Mesendoderm (in vitro differentiated cells): ENCODE results near the gene DNAJC8.

ENCODE experiments used
- DNase-seq: peaks from one replicate; pipeline ENCODE4 v3.0.0; 2013
- H2AK5ac ChIP-seq: 2 replicates; pipeline ENCODE4 v1.6.1; 2013; ENCODE audit warnings: low read length, inconsistent platforms
- H2BK120ac ChIP-seq: 2 replicates; pipeline ENCODE4 v1.6.1; 2013; ENCODE audit warnings: low read depth, mild to moderate bottlenecking, low read length, moderate library complexity, mixed read lengths
- H2BK15ac ChIP-seq: replicated peaks from 2 replicates; pipeline ENCODE4 v1.6.1; 2013; ENCODE audit warnings: low read depth, mild to moderate bottlenecking, moderate library complexity
- H2BK5ac ChIP-seq: 2 replicates; pipeline ENCODE4 v1.6.1; 2013; ENCODE audit warnings: low read length, inconsistent platforms
- H3K18ac ChIP-seq: 2 replicates; pipeline ENCODE4 v1.6.1; 2013; ENCODE audit warnings: mild to moderate bottlenecking, low read length, mixed read lengths
- H3K23ac ChIP-seq: one replicate; pipeline ENCODE4 v1.6.1; 2013; ENCODE audit warnings: low read length
- H3K27ac ChIP-seq: 2 replicates; pipeline ENCODE4 v1.5.1; 2013; ENCODE audit warnings: low read depth, mild to moderate bottlenecking, inconsistent platforms, low read length, moderate library complexity
- H3K27me3 ChIP-seq: 2 replicates; pipeline ENCODE4 v1.6.1; 2013; ENCODE audit warnings: low read length, control low read depth, mild to moderate bottlenecking, inconsistent platforms; ENCODE audit not compliant: insufficient read depth, poor library complexity
- H3K36me3 ChIP-seq: 2 replicates; pipeline ENCODE4 v1.6.1; 2013; ENCODE audit warnings: low read length, inconsistent platforms; ENCODE audit not compliant: control insufficient read depth, insufficient read depth
- H3K4ac ChIP-seq: one replicate; pipeline ENCODE4 v1.6.1; 2013; ENCODE audit warnings: low read depth, mild to moderate bottlenecking, low read length, moderate library complexity
- H3K4me1 ChIP-seq: 2 replicates; pipeline ENCODE4 v1.6.1; 2013; ENCODE audit warnings: low read depth, low read length, inconsistent platforms; ENCODE audit not compliant: control insufficient read depth
- H3K4me2 ChIP-seq: 2 replicates; pipeline ENCODE4 v1.6.1; 2013; ENCODE audit warnings: low read length
- H3K4me3 ChIP-seq: 2 replicates; pipeline ENCODE4 v1.5.1; 2013; ENCODE audit warnings: mild to moderate bottlenecking, low read length
- H3K56ac ChIP-seq: one replicate; pipeline ENCODE4 v1.6.1; 2013; ENCODE audit warnings: low read length
- H3K79me1 ChIP-seq: 2 replicates; pipeline ENCODE4 v1.6.1; 2013; ENCODE audit warnings: low read length, inconsistent platforms
- H3K79me2 ChIP-seq: 2 replicates; pipeline ENCODE4 v1.6.1; 2013; ENCODE audit warnings: mild to moderate bottlenecking, low read length; ENCODE audit not compliant: control insufficient read depth, insufficient read depth
- H3K9ac ChIP-seq: 2 replicates; pipeline ENCODE4 v1.6.1; 2013; ENCODE audit warnings: low read length, inconsistent platforms
- H4K5ac ChIP-seq: one replicate; pipeline ENCODE4 v1.6.1; 2013; ENCODE audit warnings: low read length
- H4K8ac ChIP-seq: one replicate; pipeline ENCODE4 v1.6.1; 2013; ENCODE audit warnings: low read depth, mild to moderate bottlenecking, control low read depth, low read length, moderate library complexity
- WGBS: extraction: QIAGEN DNeasy Blood & Tissue Kit; methylation state at CpG from one replicate; pipeline ENCODE4 v1.1.7; 2013; ENCODE audit warnings: low lambda C conversion rate, missing lambda C conversion rate; ENCODE audit not compliant: insufficient coverage; ENCODE audit errors: extremely low coverage; 5-methylcytosine and 5-hydroxymethylcytosine counted together

Gene DNAJC8

DNA sequence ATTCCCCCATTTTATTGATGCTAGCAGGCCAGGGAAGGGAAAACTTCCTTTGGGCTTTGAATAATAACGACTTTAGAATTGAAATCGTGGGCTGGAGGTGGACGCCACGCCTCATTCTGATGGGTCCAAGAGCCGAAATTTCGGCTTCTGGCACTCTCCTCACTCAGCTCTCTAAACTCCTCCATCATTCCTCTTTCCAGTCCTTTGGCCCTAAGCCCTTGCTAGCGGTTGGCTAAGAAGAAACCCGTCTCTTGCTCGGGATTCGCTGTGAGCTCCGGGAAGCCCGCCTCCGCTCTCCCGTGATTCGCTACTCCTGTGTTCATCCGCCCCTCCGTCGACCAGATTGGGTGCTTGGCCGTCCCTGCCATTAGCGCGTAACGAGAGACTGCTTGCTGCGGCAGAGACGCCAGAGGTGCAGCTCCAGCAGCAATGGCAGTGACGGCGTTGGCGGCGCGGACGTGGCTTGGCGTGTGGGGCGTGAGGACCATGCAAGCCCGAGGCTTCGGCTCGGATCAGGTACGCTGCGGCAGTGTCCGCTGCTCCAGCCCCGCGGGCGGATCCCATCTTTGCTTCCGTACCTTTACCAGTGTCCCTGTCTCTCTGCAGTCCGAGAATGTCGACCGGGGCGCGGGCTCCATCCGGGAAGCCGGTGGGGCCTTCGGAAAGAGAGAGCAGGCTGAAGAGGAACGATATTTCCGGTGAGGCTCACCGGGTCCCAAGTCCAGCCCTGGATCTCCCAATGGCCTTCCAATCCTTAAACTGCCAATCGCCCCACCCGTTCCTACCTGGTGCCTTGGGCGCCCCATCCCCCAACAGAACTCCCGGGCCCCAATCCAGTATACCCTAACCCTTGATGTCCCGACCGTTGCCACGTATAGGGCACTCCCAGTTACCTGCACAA lies 3.2 kb upstream of the DNAJC8 start, which contains the start of gene ATP5IF1:
Gene ATP5IF1, plus strand, starts transcription at position 370 of the 901 bp plus-strand sequence. Its CDS starts 60 bp downstream, at position 430.
- Histone ChIP-seq H3K23ac (peak within 1 kb of the TSS; percentile 83), H3K79me2 (peaks cover 23% of the 10 kb centered on the region), H3K27ac (no peak within 1 kb of the TSS), H3K56ac (peak within 1 kb of the TSS; percentile 99), H2BK120ac (no peak within 1 kb of the TSS), H3K36me3 (no peaks in the 10 kb centered on the region), H3K4ac (peak within 1 kb of the TSS; percentile 62), H3K4me1 (peaks cover 4% of the 10 kb centered on the region), H2BK15ac (no peak within 1 kb of the TSS), H4K8ac (no peak within 1 kb of the TSS), H2AK5ac (peak within 1 kb of the TSS; percentile 2), H3K9ac (peak within 1 kb of the TSS; percentile 97), H3K4me2 (peak within 1 kb of the TSS; percentile 79), H2BK5ac (peak within 1 kb of the TSS; percentile 88), H3K18ac (no peak within 1 kb of the TSS), H4K5ac (peak within 1 kb of the TSS; percentile 87), H3K27me3 (no peaks in the 10 kb centered on the region), H3K79me1 (peaks cover 16% of the 10 kb centered on the region), H3K4me3 (peak within 1 kb of the TSS; percentile 91)
- peak; percentile 99 for DNase-seq
- no CpG with 5 or more reads among the region's 60 CpGs for WGBS

DNA sequence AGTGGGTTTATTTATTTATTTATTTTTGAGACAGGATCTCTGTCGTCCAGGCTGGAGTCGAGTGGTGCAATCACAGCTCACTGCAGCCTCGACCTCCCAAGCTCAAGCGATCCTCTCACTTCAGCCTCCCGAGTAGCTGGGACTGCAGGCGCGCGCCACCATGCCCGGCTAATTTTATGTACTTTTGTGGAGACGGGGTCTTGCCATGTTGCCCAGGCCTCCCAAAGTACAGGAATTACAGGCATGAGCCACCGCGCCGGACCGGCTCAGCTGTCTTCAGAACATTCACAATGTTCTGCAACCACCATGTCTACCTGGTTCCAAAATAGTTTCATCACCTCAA lies 406 bp upstream of the DNAJC8 start:
- Histone ChIP-seq H3K4me1 (peaks cover 4% of the 10 kb centered on the region), H2BK15ac (no peak overlapping the region), H3K18ac (no peak overlapping the region), H3K27me3 (no peaks in the 10 kb centered on the region), H4K5ac (no peak overlapping the region), H3K56ac (no peak overlapping the region), H3K4ac (no peak overlapping the region), H2BK5ac (no peak overlapping the region), H3K27ac (no peak overlapping the region), H3K23ac (no peak overlapping the region), H4K8ac (no peak overlapping the region), H3K4me2 (no peak overlapping the region), H3K4me3 (no peak overlapping the region), H3K79me2 (peaks cover 29% of the 10 kb centered on the region), H3K9ac (no peak overlapping the region), H2BK120ac (no peak overlapping the region), H3K36me3 (no peaks in the 10 kb centered on the region), H3K79me1 (peaks cover 20% of the 10 kb centered on the region), H2AK5ac (no peak overlapping the region)
- DNase-seq, result no peak
- no CpG with 5 or more reads among the region's 14 CpGs for WGBS

- no peak overlapping the region for H4K5ac ChIP-seq
- no peak overlapping the region for H2BK5ac ChIP-seq
- no peak overlapping the region for H3K23ac ChIP-seq
- peak; percentile 5 for DNase-seq
- H3K79me1 ChIP-seq, result peaks cover 11% of the 10 kb centered on the region
- H3K18ac ChIP-seq, result no peak overlapping the region
- H2BK120ac ChIP-seq, result no peak overlapping the region
- no peak overlapping the region for H3K4me3 ChIP-seq
- peaks cover 18% of the 10 kb centered on the region for H3K79me2 ChIP-seq
- no peaks in the 10 kb centered on the region for H3K4me1 ChIP-seq
- no peak overlapping the region for H3K56ac ChIP-seq
- no peak overlapping the region for H3K27ac ChIP-seq
- no CpG with 5 or more reads among the region's 2 CpGs for WGBS
- no peak overlapping the region for H3K4me2 ChIP-seq
- H3K9ac ChIP-seq, result no peak overlapping the region
- H3K27me3 ChIP-seq, result no peaks in the 10 kb centered on the region
- no peak overlapping the region for H2BK15ac ChIP-seq
- no peak overlapping the region for H4K8ac ChIP-seq
- H3K4ac ChIP-seq, result no peak overlapping the region
- H3K36me3 ChIP-seq, result no peaks in the 10 kb centered on the region
- H2AK5ac ChIP-seq, result no peak overlapping the region
Observed at GRCh38 chr1:28229996-28230395, 2.8 kb downstream of the DNAJC8 start.

DNA sequence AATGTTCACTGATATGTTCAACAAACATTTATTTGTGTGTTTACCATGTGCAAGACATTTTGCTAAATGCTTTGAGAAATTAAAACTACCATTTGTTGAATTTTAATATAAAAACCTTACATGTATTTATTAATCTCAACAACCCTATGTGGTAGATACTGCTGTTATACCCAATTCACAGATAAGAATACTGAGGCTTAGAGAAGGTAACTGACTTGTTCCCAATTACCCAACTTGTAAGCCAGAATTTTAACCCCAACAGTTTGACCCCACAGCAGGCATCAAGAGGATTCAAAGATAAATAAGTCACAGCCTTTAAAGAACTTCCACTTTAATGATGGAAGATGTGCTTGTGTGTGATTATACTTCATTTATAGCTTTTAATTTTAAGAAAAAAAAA lies 3.7 kb downstream of the DNAJC8 start:
- DNase-seq, result no peak

GRCh38 chr1:28213315-28213714 lies 19.5 kb downstream of the DNAJC8 start:
- no peak for DNase-seq
- Histone ChIP-seq H4K5ac (no peak overlapping the region), H3K23ac (no peak overlapping the region), H3K18ac (no peak overlapping the region), H3K27me3 (no peaks in the 10 kb centered on the region), H3K36me3 (peaks cover 6% of the 10 kb centered on the region), H4K8ac (no peak overlapping the region), H3K27ac (no peak overlapping the region), H2AK5ac (no peak overlapping the region), H3K79me1 (no peaks in the 10 kb centered on the region), H3K56ac (no peak overlapping the region), H2BK15ac (no peak overlapping the region), H3K79me2 (no peaks in the 10 kb centered on the region), H3K4me2 (no peak overlapping the region), H3K4ac (no peak overlapping the region), H3K4me3 (no peak overlapping the region), H3K4me1 (no peaks in the 10 kb centered on the region), H2BK5ac (no peak overlapping the region), H2BK120ac (no peak overlapping the region), H3K9ac (no peak overlapping the region)
- WGBS, result no CpG with 5 or more reads among the region's 2 CpGs

More for the DNA sequence above, 3.7 kb downstream of the DNAJC8 start:
- Histone ChIP-seq H2BK15ac (no peak overlapping the region), H3K56ac (no peak overlapping the region), H2AK5ac (no peak overlapping the region), H3K79me2 (peaks cover 18% of the 10 kb centered on the region), H3K4ac (no peak overlapping the region), H3K4me1 (no peaks in the 10 kb centered on the region), H4K5ac (no peak overlapping the region), H4K8ac (no peak overlapping the region), H3K4me2 (no peak overlapping the region), H3K4me3 (no peak overlapping the region), H2BK120ac (no peak overlapping the region), H3K9ac (no peak overlapping the region), H3K23ac (no peak overlapping the region), H3K36me3 (no peaks in the 10 kb centered on the region), H3K27ac (no peak overlapping the region), H3K27me3 (no peaks in the 10 kb centered on the region), H3K79me1 (peaks cover 11% of the 10 kb centered on the region), H2BK5ac (no peak overlapping the region), H3K18ac (no peak overlapping the region)
